Measurements from ENCODE around the gene PPP2R1B.

Gene PPP2R1B

DNA sequence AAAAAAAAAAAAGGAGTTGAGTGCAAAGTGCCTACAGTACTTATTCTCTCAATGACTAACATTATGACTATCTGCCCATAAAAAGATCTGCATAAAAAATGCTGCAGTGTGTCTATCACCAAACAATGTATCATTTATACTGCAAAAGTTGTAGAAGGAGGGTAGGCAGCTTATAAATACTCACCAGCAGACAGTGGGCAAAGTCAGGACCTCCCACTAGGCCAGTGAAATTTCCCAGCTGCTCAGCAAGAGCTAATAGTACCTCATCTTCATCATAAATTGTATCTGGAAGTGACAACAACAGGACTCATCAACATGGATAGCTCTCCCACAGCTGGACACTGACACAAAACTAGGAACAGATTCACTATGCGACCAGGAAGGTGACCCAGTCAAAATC is 1.6 kb downstream of the PPP2R1B start:
- Histone ChIP-seq H3K36me3 (peaks cover 19% of the 10 kb centered on the region), H3K4me1 (ENCODE audit: control insufficient read depth in 1 of 2, insufficient read depth in 1 of 2, low read depth in 1 of 2, low read length in 1 of 2) (peaks cover 18 to 24% of the 10 kb centered on the region in 2 experiments), H3K4me3 (ENCODE audit: low read depth in 1 of 2, low read length in 1 of 2) (no peak overlapping the region), H3K27me3 (no peaks in the 10 kb centered on the region), H3K27ac (no peak overlapping the region), H3K9me3 (no peaks in the 10 kb centered on the region)
- TF ChIP-seq, protein P1, sequence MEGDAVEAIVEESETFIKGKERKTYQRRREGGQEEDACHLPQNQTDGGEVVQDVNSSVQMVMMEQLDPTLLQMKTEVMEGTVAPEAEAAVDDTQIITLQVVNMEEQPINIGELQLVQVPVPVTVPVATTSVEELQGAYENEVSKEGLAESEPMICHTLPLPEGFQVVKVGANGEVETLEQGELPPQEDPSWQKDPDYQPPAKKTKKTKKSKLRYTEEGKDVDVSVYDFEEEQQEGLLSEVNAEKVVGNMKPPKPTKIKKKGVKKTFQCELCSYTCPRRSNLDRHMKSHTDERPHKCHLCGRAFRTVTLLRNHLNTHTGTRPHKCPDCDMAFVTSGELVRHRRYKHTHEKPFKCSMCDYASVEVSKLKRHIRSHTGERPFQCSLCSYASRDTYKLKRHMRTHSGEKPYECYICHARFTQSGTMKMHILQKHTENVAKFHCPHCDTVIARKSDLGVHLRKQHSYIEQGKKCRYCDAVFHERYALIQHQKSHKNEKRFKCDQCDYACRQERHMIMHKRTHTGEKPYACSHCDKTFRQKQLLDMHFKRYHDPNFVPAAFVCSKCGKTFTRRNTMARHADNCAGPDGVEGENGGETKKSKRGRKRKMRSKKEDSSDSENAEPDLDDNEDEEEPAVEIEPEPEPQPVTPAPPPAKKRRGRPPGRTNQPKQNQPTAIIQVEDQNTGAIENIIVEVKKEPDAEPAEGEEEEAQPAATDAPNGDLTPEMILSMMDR (IDR thresholded peaks at IDR 0.05), result no peak

DNA sequence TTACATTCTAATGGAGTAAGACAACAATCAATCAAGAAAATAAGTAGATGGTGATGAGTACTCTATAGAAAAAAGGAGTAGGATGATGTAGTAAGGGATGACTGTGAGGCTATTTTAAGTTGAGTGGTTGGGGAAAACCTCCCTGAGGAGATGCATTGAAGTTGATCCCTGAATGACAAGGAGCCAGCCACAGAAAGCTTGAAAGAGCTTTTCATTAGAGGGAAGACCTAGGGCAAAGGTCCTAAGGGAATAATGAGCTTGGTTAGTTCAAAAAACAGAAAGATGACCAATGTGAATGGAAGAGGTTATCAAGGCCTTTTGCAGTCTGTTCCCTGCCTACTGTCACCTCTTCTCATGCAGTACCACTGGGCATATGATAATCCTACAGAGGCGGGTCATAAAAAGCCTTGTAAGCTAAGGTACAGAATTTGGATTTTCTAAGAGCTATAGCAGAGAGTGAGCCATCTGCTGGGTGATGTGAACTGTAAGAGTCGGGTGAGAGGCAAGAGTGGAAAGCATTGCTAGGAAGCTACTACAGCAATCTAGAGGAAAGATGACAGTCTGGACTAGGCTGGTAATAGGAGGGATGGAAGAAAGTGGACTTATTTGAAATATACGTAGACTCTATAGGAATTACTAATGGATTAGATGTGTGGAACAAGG is 3.1 kb downstream of the PPP2R1B start:
- H3K27ac ChIP-seq, result no peak overlapping the region
- H3K27me3 ChIP-seq, result no peaks in the 10 kb centered on the region
- H3K9me3 ChIP-seq, result no peaks in the 10 kb centered on the region
- H3K36me3 ChIP-seq, result peaks cover 24% of the 10 kb centered on the region
- no peak overlapping the region for H3K4me3 ChIP-seq (ENCODE audit: low read depth in 1 of 2, low read length in 1 of 2)
- peaks cover 18 to 24% of the 10 kb centered on the region in 2 experiments for H3K4me1 ChIP-seq (ENCODE audit: control insufficient read depth in 1 of 2, insufficient read depth in 1 of 2, low read depth in 1 of 2, low read length in 1 of 2)
- TF ChIP-seq, protein P1 (IDR thresholded peaks at IDR 0.05), result no peak

DNA sequence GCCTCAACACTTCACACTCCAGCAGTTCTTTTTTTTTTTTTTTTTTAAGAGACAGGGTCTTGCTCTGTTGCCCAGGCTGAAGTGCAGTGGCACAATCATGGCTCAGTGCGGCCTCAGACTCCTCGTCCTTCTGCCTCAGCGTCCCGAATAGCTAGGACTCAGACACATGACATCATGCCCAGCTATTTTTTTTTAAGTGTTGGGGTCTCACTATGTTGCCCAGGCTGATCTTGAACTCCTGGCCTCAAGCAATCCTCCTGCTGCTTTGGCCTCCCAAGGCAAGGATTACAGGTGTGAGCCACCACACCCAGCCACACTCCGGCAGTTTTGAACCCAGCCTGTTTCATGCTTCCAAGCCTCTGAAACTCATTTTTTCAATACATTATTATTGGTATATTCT is 3.7 kb downstream of the PPP2R1B start:
- H3K4me3 ChIP-seq (ENCODE audit: low read depth in 1 of 2, low read length in 1 of 2), result no peak overlapping the region
- H3K27me3 ChIP-seq, result no peaks in the 10 kb centered on the region
- H3K9me3 ChIP-seq, result no peaks in the 10 kb centered on the region
- peaks cover 27% of the 10 kb centered on the region for H3K36me3 ChIP-seq
- peaks cover 18 to 24% of the 10 kb centered on the region in 2 experiments for H3K4me1 ChIP-seq (ENCODE audit: control insufficient read depth in 1 of 2, insufficient read depth in 1 of 2, low read depth in 1 of 2, low read length in 1 of 2)
- no peak overlapping the region for H3K27ac ChIP-seq
- TF ChIP-seq, protein P1 (IDR thresholded peaks at IDR 0.05), result no peak

DNA sequence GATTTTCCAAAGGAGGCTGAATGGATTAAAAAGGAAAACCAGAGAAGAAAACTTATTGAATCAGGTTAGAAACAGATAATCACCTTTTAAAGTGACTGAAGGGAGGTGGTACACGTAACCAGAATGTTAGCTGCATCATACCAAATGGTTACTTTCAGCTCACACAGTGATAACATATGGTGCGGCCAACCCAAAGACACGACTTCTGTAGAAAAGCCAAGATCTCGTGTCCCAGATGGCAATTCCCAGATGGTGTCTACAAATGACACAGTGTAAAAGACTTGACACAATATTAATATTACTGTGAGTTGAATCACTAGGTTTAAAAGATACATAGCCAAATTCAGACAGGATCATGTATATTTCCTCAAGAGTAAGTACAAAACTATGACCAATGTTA is 5.2 kb downstream of the PPP2R1B start:
- Histone ChIP-seq H3K4me3 (ENCODE audit: low read depth in 1 of 2, low read length in 1 of 2) (no peak overlapping the region), H3K36me3 (peaks cover 27% of the 10 kb centered on the region), H3K27ac (no peak overlapping the region), H3K27me3 (no peaks in the 10 kb centered on the region), H3K9me3 (no peaks in the 10 kb centered on the region), H3K4me1 (ENCODE audit: control insufficient read depth in 1 of 2, insufficient read depth in 1 of 2, low read depth in 1 of 2, low read length in 1 of 2) (peaks cover 9 to 11% of the 10 kb centered on the region in 2 experiments)
- TF ChIP-seq, protein P1 (IDR thresholded peaks at IDR 0.05), result no peak

DNA sequence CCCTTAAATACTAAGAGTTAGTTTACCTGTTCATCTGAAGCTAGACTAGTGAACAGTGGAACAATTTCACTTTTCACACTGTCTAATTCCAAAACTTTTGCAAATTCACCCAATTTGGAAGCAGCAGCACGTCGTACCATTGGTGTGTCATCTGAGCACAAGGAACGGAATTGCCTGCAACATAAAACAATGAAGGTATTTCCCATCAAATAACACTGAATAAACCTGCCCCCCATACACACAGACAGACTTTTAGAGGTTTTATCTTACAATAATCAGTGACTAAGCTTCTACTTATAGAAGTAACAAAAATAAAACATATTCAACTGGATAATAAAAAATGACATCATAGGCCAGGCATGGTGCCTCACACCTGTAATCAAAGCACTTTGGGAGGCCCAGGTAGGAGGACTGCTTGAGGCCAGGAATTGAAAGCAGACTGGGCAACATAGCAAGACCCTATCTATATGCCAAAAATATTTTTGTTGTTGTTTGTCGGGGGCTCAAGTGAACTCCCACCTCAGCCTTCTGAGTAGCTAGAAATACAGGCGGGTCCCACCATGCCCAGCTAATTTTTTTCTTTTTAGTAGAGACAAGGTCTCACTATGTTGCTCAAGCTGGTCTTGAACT is 6.3 kb downstream of the PPP2R1B start:
- Histone ChIP-seq H3K36me3 (peaks cover 28% of the 10 kb centered on the region), H3K4me1 (ENCODE audit: control insufficient read depth in 1 of 2, insufficient read depth in 1 of 2, low read depth in 1 of 2, low read length in 1 of 2) (peaks cover under 1 to 3% of the 10 kb centered on the region in 2 experiments), H3K9me3 (no peaks in the 10 kb centered on the region), H3K27ac (no peak overlapping the region), H3K27me3 (no peaks in the 10 kb centered on the region), H3K4me3 (ENCODE audit: low read depth in 1 of 2, low read length in 1 of 2) (no peak overlapping the region)
- TF ChIP-seq, protein P1 (IDR thresholded peaks at IDR 0.05), result no peak

Measured in neutrophil (primary cell).